K562 (cell line): ENCODE results near the gene RECQL5.
"Not testable (repeated sequence)": the region's sequence is repeated elsewhere in the genome, so short reads cannot be mapped to it uniquely, and the experiment has no call there.

Experiments used
- DNMT1 ChIP-seq: fragments of 450-650 bp; IDR thresholded peaks from 2 replicates; pipeline ENCODE4 v1.6.1; 2016; ENCODE audit warnings: antibody characterized with exemption, mild to moderate bottlenecking
- HNRNPUL1 ChIP-seq: fragments of 200-400 bp; formaldehyde crosslinking; IDR thresholded peaks from 2 replicates; pipeline ENCODE4 v1.6.1; 2017; ENCODE audit warnings: low read length
- NR2C1 ChIP-seq, 2 experiments: fragments of 450-650 bp; IDR thresholded peaks; 2 replicates each; pipeline ENCODE4 v1.6.1; 2017; ENCODE audit warnings: mild to moderate bottlenecking in 2 of 2, antibody characterized with exemption in 1 of 2, inconsistent platforms in 1 of 2, missing compliant biosample characterization in 1 of 2, missing genetic modification characterization in 1 of 2
- POLR2A ChIP-seq: fragments of 450-650 bp; conservative IDR thresholded peaks from 2 replicates; pipeline ENCODE4 v1.6.1; 2016
- POLR2G ChIP-seq: fragments of 200-400 bp; formaldehyde crosslinking; IDR thresholded peaks from 2 replicates; pipeline ENCODE4 v1.6.1; 2017; ENCODE audit warnings: low read depth, mild to moderate bottlenecking, antibody characterized with exemption, low read length, moderate library complexity
- RCOR1 ChIP-seq, 2 experiments: IDR thresholded peaks; 2 replicates each; pipeline ENCODE4 v1.6.1; 2012; ENCODE audit warnings: low read depth in 2 of 2, low read length in 2 of 2, borderline replicate concordance in 1 of 2, improper control_type of control experiment in 1 of 2
- SIN3A ChIP-seq, 2 experiments: fragments of 150-350 bp in 1 of 2; IDR thresholded peaks; 2 replicates each; pipeline ENCODE4 v1.6.1; 2011 to 2016; ENCODE audit warnings: borderline replicate concordance in 2 of 2, low read depth in 2 of 2, low read length in 2 of 2, mild to moderate bottlenecking in 2 of 2, moderate library complexity in 2 of 2; ENCODE audit not compliant: control insufficient read depth in 1 of 2
- SIN3B ChIP-seq: fragments of 450-650 bp; IDR thresholded peaks from 2 replicates; pipeline ENCODE4 v1.6.1; 2017; ENCODE audit warnings: low read depth, mild to moderate bottlenecking, moderate library complexity
- SRSF9 ChIP-seq: fragments of 200-400 bp; formaldehyde crosslinking; IDR thresholded peaks from 2 replicates; pipeline ENCODE4 v1.6.1; 2017; ENCODE audit warnings: low read depth, low read length, borderline replicate concordance
- TF ChIP-seq, protein P1 (sequence below), 2 experiments: fragments of 450-650 bp in 1 of 2; sonication (generic) in 1 of 2; formaldehyde crosslinking in 1 of 2; IDR thresholded peaks in 1 of 2; conservative IDR thresholded peaks in 1 of 2; 2 replicates each; pipeline versions ENCODE4 v1.6.1 to v1.8.1; 2016 to 2023; ENCODE audit warnings: mild to moderate bottlenecking in 2 of 2, moderate library complexity in 2 of 2, inconsistent platforms in 1 of 2, missing genetic modification reagents in 1 of 2
- TF ChIP-seq, protein P2 (sequence below): sonication (generic); formaldehyde crosslinking; IDR thresholded peaks from 2 replicates; pipeline ENCODE4 v1.8.0; 2022; ENCODE audit warnings: mild to moderate bottlenecking, missing genetic modification reagents
- TF ChIP-seq, protein P3 (sequence below): sonication (generic); formaldehyde crosslinking; IDR thresholded peaks from 2 replicates; pipeline ENCODE4 v1.8.1; 2022; ENCODE audit warnings: missing genetic modification reagents
- TF ChIP-seq, protein P4 (sequence below), 3 experiments: IDR thresholded peaks in 2 of 3; conservative IDR thresholded peaks in 1 of 3; 2 replicates each; pipeline ENCODE4 v1.5.1; 2011 to 2012; ENCODE audit warnings: low read length in 3 of 3, mild to moderate bottlenecking in 3 of 3, control low read depth in 2 of 3, improper control_type of control experiment in 1 of 3, inconsistent platforms in 1 of 3, low read depth in 1 of 3, mixed read lengths in 1 of 3, moderate library complexity in 1 of 3; ENCODE audit not compliant: insufficient read depth in 2 of 3

DNA sequence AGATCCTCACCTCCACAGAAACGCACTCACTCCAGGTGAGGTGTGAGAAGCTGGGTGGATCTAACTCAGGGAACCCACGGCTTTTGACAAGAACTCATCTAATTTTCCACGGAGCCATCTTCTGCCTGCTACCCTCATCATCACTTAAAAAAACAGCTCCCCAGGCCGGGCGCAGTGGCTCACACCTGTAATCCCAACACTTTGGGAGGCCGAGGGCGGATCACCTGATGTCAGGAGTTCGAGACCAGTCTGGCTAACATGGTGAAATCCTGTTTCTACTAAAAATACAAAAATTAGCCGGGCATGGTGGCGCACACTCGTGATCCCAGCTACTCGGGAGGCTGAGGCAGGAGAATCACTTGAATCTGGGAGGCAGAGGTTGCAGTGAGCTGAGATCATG, 28.9 kb downstream of the RECQL5 start:
- not testable (repeated sequence) for TF ChIP-seq POLR2A; SRSF9; SIN3A (IDR thresholded peaks at IDR 0.05; ENCODE audit: borderline replicate concordance in 2 of 2, control insufficient read depth in 1 of 2, low read depth in 2 of 2, low read length in 2 of 2); NR2C1 (IDR thresholded peaks at IDR 0.05); NR2C1 (tag; IDR thresholded peaks at IDR 0.05); DNMT1; POLR2G; SIN3B; RCOR1 (IDR thresholded peaks at IDR 0.05; ENCODE audit: borderline replicate concordance in 1 of 2, low read depth in 2 of 2, low read length in 2 of 2); HNRNPUL1
- TF ChIP-seq, protein P1, sequence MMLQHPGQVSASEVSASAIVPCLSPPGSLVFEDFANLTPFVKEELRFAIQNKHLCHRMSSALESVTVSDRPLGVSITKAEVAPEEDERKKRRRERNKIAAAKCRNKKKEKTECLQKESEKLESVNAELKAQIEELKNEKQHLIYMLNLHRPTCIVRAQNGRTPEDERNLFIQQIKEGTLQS (IDR thresholded peaks at IDR 0.05) = not testable (repeated sequence)
- TF ChIP-seq, protein P1 (CRISPR knock-in tag; conservative IDR thresholded peaks at IDR 0.05) = not testable (repeated sequence)
- TF ChIP-seq, protein P2, sequence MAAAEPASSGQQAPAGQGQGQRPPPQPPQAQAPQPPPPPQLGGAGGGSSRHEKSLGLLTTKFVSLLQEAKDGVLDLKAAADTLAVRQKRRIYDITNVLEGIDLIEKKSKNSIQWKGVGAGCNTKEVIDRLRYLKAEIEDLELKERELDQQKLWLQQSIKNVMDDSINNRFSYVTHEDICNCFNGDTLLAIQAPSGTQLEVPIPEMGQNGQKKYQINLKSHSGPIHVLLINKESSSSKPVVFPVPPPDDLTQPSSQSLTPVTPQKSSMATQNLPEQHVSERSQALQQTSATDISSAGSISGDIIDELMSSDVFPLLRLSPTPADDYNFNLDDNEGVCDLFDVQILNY (CRISPR knock-in tag) = not testable (repeated sequence)
- TF ChIP-seq, protein P3, sequence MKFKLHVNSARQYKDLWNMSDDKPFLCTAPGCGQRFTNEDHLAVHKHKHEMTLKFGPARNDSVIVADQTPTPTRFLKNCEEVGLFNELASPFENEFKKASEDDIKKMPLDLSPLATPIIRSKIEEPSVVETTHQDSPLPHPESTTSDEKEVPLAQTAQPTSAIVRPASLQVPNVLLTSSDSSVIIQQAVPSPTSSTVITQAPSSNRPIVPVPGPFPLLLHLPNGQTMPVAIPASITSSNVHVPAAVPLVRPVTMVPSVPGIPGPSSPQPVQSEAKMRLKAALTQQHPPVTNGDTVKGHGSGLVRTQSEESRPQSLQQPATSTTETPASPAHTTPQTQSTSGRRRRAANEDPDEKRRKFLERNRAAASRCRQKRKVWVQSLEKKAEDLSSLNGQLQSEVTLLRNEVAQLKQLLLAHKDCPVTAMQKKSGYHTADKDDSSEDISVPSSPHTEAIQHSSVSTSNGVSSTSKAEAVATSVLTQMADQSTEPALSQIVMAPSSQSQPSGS (CRISPR knock-in tag) = not testable (repeated sequence)
- TF ChIP-seq, protein P4, sequence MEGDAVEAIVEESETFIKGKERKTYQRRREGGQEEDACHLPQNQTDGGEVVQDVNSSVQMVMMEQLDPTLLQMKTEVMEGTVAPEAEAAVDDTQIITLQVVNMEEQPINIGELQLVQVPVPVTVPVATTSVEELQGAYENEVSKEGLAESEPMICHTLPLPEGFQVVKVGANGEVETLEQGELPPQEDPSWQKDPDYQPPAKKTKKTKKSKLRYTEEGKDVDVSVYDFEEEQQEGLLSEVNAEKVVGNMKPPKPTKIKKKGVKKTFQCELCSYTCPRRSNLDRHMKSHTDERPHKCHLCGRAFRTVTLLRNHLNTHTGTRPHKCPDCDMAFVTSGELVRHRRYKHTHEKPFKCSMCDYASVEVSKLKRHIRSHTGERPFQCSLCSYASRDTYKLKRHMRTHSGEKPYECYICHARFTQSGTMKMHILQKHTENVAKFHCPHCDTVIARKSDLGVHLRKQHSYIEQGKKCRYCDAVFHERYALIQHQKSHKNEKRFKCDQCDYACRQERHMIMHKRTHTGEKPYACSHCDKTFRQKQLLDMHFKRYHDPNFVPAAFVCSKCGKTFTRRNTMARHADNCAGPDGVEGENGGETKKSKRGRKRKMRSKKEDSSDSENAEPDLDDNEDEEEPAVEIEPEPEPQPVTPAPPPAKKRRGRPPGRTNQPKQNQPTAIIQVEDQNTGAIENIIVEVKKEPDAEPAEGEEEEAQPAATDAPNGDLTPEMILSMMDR (IDR thresholded peaks at IDR 0.05 in 2 of 3, conservative IDR thresholded peaks at IDR 0.05 in 1 of 3; ENCODE audit: insufficient read depth in 2 of 3, low read depth in 1 of 3, low read length in 3 of 3) = not testable (repeated sequence)
